Left forelimb (tissue), 1 donor: ENCODE data around the gene BTBD9.

Experiments used
- DNase-seq: peaks from one replicate; pipeline ENCODE4 v3.0.0-alpha.2; 2018; ENCODE audit warnings: low spot score

BTBD9 gene

DNA sequence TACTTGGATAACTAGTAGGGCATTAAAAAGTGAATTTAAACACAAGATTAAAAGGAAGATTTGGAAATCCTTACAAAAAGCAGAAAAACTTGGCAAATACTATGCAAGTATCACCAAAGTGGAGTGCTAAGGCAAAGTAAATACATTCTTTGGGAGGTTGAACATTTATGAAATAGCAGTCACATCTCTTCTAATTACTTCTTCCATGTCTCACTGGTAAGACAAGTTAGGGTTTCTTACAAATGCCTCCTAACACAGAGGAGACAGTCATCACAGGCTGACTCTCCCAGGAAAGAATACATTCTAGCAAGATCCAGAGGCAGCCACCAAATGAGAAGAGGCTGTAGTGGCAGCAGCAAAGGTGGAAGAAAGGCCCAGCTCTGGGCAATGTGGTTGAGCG, 298.2 kb downstream of the BTBD9 start:
- no peak for DNase-seq

DNA sequence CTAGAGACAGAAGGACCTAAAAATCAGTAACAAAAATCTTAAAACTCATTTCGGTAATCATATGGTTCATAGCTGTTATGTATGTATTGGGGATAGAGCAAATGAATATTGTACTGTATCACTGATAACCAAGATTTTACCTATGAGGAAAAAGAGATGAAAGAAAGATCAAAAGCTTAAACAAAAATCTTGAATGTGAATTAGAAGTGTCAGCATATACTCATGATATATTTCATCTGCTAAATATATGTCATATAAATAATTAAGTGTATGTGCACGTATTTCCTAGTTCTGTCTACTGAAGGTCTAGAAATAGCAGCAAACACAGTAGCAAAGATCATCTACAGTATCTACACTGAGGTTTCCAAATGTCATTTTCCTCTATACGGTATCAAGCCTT, 299.8 kb downstream of the BTBD9 start:
- no peak for DNase-seq

DNA sequence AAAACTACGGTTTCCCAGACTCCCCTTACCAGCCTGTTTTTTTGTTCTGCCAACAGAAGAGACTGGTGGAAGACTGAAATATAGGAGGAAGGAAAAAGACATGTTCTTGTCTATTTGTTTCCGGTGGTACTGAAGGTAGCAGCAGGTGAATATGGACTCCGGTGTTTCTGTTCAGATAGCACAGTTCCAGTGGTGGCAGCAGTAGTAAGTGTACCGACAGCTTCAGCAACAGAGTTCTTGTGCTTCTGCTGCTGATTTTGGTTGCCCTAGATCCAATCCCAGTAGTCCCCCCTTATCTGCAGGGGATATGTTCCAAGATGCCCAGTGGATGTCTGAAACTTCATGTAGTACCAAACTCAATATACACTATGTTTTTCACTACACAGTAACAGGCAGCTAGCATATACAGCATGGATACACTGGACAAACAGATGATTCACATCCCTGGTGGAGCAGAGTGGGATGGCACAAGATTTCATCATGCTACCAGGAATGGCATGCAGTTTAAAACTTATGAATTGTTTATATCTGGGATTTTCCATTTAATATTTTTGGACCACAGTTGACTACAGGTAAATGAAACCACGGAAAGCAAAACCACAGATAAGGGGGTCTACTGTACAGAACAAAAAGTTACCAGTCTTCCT, 301.8 kb downstream of the BTBD9 start:
- DNase-seq: no peak

DNA sequence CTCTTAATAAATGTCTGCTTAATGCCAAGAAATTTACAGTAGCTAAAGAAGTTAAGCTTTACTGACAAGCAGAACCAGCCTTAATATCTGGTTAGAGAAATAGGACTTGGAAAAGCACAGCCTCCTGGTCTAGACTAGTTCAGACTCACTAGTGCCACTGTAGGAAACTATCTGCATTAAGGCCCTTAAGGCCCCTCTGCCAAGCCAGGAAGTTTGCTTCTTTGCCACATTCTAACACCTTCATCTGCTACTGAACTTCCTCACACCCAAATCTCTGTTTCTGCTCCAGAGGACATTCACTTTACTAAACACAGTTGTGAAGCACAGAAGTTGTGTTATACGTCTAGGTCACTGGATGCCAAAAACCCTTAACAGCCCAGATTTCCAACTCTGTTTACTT, 302.8 kb downstream of the BTBD9 start:
- DNase-seq: no peak

DNA sequence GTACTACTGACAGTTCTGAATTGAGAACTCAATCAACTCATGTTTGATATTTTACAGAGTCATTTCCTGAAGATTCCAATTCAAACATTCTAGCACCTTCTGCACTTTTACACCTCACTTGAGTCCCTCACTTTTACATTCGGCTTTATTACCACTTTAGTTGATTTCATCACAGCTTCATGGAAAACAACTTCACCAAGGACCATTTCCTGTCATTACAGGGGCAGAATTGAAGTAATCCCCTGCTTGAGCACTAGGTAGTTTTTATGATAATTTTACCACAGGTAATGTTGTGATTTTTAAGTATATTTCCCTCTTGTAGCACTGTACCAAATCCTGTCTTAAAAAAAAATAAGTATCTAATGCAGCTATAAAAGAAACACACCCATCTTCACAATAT, 312.9 kb downstream of the BTBD9 start:
- no peak for DNase-seq

DNA sequence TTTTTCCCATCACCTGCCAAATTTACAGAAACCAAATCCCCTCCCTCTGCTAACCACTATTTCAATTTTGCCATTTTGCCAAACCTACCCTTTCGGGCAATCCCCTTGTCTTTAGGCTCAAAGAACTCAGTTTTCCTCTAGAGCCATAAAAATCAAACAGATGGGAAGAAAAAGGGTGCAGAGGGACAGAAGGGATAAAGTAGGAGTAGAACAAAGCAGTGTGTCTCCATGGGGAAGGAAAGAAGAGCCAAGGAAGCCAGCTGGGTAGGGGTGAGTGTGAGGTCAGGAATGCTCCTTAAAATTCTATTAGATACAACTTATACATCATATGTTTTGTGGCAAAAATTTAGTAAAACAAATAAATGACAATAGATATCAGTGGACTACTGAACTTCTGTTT, 316.5 kb downstream of the BTBD9 start:
- no peak for DNase-seq

DNA sequence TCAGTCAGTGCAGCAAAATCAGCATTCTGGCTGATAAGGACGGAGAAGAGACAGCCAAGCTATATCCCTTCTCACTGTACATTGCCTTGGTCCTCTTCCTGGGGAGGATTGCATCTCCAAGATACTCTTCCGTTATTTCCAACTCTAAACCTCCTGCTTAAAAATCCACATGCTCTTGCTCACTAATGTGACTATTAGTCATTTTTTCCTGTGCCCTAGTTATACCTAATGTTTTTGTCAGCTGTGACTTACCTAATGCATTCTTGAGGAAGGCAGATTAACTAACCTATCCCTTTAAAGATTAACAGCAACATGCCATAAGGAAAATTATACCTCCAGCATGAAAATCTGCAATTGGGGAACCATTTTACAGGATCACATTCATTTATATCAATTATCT, 317.6 kb downstream of the BTBD9 start:
- no peak for DNase-seq

DNA sequence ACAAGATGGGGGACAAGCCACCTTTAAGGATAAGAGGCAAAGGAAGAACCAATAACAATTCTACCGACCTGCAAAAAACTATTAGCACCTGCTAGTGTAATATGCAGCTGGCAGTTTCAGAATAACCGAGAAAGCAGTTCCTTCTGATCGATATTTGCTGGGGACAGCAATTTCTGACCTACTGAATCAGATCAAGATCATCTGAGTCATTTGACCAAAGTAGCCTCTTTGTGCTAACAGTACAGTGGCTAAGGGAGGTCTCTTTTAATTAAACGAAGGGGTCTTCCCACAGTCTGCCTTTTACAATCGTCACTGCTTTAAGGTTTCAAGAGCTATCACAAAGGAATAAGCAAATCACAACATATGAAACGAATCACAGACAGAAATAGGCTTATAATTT, 318.9 kb downstream of the BTBD9 start:
- DNase-seq: no peak

DNA sequence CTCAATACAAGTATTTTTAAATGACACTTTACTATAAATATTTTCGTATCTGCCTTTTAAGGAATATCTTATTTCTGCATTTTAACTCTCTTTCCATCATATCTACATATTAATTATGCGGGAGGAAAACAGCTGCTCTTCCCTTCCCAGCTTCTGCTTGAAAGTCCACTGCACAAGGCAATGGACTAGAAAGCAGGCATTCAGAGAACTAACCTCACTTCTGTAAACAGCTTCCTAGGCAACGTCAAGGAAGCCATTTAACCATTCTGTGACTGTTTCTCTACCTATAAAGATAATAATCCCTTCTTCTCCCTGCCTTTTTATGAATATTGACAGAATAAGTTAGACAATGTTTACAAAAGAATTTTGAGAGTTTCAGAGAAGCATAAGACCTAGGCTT, 319.4 kb downstream of the BTBD9 start:
- no peak for DNase-seq

DNA sequence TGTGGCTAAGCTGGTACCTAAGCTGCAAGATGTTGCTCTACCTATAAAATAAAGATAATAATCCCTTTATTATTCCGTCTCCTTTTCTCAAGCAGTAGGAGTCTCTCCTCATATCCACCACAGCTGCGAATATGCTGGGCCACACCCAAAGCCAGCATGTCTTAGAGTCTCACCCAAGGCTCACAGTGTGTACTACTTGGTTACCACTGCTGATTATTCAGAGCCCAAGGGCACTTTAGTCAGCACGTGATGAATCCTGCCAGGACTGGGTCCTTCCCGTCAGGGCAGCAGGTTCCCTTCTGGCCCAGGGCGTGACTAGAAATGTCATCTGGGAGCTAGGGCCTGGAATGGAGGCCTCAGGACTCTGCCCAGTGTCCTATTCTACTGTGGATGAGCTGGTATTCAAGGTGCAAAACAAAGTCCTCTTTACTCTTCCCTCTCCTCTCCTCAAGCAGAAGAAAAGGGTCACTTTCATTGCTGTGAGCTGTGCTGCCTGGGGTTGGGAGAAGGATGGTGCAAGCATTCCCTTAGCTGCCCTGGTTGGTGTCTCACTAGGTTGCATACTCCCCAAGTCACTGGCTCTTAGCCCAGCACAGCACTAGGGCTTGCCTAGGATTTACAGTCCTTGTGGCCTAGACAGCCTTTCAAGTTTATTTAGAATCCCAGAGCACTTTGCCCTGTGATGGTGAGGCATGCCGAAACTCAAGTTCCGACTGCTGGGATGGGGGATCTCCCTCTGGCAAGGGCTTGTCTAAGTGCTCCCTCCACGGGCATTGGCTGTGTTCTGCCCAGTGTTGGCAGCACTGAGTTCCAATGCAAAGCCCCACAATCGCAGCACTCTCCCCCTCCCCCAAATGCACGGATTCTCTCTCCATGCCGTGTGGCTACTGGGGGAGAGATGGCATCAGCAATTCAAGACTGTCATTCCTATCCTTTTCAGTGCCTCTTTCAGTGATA, 320.2 kb downstream of the BTBD9 start:
- no peak for DNase-seq

DNA sequence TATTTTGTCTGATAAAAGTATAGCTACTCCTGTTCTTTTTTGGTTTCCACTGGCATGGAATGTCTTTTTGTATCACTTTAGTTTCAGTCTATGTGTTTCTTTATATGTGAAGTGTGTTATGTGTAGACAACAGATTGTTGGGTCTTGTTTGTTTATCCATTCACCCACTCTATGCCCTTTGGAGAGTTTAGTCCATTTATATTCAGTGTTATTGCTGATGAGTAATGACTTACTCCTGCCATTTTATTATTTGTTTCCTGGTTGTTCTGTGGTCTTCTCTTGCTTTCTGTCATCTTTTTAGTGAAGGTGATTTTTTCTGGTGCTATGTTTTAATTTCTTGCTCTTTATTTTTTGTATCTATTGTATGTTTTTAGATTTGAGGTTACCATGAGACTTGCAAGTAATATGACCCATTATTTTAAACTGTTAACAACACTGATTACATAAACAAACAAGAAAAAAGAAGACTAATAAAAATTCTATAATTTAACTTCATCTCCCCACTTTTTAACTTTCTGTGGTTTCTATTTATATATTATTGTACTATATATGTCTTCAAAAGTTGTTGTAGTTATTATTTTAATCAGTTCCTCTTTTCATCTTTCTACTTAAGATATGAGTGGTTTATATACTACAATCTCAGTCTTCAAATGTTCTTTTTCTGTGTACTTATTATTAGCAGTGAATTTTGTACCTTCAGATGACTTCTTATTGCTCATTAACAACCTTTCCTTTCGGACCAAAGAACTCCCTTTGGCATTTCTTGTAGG, 323.4 kb downstream of the BTBD9 start:
- no peak for DNase-seq

DNA sequence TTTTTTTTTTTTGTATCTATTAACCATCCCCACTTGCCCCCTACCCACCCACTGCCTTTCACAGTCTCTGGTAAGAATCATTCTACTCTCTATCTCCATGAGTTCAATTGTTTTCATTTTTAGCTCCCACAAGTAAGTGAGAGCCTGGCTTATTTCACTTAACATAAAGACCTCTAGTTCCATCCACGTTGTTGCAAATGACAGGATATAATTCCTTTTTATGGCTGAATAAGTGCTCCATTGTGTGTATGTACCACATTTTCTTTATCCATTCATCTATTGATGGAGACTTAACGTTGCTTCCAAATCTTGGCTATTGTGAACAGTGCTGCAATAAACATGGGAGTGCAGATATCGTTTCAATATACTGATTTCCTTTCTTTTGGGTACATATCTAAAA, 328.5 kb downstream of the BTBD9 start:
- DNase-seq: no peak

DNA sequence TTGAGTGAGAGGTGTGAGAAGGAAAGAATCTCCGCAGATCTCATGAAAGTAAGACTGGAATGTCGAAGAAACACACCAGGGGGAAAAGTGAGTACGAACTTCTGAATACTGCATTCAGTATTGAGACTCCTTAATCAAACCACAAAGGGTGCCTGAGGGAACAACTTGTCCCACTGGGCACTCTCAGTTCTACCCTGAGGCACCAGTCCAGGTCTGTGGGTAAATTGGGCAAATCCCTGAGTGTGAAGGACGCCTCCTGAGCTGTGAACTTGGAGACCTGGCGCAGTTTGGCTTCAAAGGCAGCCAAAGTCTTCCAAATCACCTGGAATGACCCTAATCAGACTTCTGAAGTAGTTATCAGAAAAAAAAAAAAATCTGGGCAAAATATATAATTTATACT, 329.7 kb downstream of the BTBD9 start:
- no peak for DNase-seq

DNA sequence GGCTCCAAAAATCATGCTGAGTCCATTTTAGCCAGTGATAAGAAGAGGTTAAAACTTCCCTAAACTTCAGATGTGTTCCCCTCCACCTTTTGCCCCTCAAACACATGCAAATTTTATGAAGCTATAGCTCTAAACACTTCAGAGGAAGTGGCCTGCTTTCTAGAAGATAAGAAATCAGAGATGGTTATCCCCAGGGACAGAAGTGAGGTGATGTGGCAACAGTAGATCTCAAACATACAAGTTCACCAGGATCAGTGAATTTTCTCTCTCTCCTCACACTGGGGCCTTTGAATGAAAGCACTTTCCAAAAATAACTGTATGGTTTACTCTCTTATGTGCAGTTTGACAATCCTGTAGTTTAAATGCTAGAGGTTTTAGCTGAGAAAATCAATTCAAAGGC, 332.0 kb downstream of the BTBD9 start:
- DNase-seq: no peak

DNA sequence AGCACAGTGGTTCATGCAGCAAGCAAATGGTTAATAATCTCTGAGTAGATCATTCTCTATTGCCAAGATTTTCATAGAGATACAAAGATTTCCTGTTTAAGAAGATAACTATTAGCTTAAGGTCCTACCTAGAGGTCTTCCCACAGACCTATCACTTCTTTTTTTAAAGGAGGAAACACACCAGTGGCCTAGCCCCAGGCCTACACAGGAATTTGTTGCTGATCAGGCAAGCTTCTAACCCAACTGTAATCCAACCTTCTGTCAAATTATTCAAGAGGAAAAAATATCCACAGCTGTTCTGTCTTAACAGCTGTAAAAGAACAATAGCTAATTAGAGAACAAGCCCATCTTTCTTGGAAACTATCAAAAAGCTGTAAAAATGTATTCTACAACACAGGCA, 332.8 kb downstream of the BTBD9 start:
- no peak for DNase-seq

DNA sequence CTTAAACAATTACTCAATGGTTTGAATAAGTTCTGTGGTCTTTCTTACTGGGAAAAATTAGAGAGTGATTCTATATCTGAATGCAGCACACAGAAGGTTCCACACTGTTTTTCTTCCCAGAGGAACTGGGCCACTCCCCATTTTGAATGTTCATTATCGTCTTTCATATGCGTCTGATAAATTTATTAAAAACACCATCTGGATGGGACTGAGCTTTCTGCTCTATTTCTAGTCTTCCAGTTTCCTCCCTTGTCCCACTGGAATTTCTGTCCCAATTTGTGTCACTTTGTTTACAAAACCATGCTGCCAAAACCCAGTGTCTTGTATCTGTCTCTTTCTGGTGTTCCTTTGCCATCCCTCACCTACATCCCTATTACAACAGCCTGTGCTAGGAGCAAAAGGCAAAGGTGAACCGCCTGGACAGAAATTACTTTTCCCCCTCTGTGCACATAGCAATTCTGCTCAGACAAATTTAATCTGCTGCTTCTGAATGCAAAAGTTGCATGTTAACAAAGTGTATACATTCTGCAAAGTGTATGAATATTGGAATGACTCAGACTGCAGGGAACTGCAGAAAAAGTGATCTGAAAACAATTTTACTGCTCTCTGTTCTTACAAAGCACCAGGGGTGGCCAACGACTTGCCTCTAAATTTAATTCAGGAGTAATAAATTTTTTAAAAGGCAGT, 333.6 kb downstream of the BTBD9 start:
- DNase-seq: no peak

DNA sequence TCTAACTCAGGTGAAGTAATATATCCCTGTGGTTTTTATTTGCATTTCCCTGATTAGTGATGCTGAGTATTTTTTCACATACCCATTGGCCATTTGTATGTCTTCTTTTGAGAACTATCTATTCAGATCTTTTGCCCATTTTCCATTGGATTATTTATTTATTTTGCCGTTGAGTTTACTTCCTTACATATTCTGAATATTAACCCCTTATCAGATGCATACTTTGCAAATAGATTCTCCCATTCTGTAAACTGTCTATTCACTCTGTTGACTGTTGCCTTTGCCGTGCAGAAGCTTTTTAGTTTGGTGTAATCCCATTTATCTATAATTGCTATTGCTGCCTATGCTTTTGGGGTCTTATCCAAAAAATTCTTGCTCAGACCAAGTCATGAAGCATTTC, 336.9 kb downstream of the BTBD9 start:
- DNase-seq: no peak

DNA sequence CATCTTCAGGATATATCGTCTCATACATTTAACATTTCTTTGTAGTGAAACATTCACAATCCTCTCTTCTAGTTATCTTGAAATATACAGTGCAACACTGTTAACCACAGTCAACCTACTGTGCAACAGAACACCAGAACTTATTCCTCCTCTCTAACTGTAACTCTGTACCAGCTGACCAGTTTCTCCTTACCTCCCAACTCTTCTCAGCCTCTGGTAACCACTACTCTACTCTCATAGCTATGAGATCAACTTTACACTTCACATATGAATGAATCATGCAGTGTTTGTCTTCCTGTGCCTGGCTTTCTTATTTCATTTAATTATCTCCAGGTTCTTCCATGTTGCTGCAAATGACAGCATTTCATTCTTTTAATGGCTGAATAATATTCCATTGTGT, 337.6 kb downstream of the BTBD9 start:
- DNase-seq: no peak

DNA sequence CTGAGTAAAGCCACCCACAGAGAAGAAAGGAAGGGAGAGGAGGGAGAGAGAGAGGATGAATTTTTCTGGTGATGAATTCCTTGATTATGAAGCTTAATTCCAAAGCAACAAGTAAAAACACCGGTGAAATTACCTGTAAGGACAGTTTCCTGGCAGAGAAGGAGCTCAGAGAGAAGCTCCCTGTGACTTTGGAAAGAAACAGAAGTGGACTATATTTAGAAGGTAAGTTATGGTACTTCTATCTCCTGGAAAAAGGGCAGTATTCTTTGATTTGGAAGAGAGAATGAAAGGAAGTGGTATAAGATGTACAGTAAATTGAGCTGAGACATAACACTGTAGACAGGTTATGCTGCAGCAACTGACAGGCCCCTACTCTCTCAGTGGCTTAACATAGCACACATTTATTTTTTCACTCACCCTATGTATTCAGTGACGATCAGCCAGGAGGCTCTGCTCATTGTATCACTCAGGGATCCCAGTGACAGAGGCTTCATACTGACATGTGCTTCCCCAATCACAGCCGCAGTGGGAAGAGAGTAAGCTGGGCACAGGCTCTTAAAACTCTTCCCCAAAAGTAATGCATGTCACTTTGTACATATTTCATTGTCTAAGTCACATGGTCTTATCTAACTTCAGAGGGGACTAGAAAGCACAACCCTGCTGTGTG, 349.5 kb downstream of the BTBD9 start:
- no peak for DNase-seq

DNA sequence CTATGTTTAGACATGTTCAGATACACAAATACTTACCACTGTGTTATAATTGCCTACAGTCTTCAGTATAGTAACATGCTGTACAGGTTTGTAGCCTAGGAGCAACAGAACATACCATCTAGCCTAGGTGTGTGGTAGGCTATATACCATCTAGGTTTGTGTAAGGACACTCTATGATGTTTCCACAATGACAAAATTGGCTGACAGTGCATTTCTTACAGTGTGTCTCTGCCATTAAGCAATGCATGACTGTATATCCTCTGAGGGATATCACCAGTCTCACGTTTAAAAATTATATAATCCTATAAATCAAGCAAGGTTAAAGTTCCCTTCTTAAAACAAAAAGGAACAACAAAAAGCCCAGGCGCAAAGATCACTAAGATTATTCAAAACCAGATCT, 352.2 kb downstream of the BTBD9 start:
- DNase-seq: no peak

DNA sequence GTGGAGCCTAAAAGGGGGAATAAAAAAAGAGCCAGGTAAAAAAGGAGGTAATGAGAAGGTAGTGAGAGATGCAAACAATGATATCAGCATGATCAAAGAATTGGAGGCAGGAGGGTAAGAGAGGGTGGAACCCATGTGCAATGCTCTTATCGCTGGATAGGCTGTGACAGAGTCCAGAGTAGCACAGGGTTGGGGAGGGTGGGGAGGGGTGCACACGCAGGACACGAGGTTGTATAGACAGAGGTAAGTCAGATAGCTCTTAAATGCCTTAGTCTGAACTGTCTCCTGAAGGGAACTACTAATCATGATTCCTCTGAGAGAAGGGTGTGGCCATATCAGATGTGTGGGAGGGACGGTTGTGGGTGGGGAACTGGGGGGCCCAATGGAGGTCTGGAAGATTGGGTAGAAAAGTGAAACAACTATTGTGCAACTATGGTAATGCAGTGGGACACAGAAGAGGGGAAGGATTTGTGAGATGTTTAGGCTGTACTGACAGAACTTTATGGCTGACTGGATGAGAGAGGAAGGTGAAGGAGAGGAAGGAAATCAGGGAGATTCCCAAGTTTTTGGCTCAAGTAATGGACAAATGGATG, 354.8 kb downstream of the BTBD9 start:
- no peak for DNase-seq
